HS-5 (cell line): ENCODE results near the gene TMEM176B.
"Not testable (repeated sequence)": the region's sequence is repeated elsewhere in the genome, so short reads cannot be mapped to it uniquely, and the experiment has no call there.

Experiments
- DNase-seq: peaks from one replicate; pipeline ENCODE4 v3.0.0-alpha.2; 2012; ENCODE audit warnings: low read depth

The TMEM176B gene

DNA sequence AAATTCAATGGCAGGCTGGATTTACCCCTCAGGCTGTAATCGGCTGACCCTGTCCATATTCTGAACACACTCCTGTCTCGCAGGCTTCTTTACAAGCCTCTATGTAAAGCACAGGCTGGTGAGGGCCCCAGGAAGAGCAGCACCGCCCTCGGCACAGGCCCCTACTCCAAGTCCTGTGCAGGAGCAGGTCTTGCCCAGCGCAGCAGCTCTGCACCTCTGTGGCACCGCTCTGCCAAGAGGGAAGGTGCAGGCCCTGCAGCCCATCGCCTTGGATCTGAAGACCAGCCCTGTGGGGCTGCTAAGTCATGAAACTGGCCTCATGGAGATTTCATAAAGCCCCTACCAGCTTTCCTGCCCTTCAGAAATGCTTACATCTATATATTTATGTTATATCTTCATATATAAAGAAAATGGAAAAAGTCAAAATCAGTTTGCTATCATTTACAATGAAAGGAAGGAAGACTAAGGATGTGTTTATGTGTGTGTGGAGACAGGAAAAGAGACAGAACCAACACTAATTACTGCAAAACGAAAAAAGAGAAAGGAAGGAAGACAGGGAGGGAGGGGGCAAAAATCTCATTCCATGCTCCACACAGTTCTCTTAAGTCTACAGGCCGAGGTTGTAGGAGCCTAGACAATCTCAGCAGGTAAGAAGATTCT lies 9.6 kb downstream of the TMEM176B start:
- no peak for DNase-seq

DNA sequence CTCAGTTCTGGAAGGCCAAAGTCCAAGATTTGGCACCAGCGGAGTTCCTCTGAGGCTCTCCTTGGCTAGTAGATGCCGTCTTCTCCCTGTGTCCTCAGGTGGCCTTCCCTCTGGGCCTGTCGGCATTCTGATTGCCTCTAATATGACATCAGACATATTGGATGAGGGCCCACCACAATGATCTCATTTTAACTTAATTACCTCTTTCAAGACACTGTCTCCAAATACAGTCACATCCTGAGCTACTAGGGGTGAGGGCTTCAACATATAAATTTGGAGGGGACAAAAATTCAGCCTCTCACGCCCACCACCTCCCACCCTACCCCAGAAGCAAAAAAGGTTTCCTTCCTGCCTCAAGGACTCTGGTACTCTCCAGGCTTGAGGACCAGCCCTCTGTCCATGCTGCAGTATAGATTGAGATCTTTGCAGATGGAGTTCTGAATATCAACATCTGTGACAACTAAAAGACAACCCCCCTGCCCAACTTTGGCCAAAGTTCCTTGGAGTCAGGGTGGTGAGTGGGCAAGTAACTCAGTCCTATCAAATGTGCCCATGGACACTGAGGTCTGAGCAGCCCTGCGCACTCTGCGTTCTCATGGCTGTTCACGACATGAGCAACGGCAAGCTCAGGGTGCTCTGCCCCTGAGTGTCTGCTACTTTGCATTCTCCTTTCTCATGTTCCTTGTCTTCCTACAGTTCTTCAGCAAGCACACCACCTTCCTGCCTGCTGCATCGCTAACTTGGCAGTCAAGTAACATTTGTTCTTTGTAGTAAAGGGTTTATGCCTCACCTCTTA lies 11.5 kb downstream of the TMEM176B start:
- no peak for DNase-seq

DNA sequence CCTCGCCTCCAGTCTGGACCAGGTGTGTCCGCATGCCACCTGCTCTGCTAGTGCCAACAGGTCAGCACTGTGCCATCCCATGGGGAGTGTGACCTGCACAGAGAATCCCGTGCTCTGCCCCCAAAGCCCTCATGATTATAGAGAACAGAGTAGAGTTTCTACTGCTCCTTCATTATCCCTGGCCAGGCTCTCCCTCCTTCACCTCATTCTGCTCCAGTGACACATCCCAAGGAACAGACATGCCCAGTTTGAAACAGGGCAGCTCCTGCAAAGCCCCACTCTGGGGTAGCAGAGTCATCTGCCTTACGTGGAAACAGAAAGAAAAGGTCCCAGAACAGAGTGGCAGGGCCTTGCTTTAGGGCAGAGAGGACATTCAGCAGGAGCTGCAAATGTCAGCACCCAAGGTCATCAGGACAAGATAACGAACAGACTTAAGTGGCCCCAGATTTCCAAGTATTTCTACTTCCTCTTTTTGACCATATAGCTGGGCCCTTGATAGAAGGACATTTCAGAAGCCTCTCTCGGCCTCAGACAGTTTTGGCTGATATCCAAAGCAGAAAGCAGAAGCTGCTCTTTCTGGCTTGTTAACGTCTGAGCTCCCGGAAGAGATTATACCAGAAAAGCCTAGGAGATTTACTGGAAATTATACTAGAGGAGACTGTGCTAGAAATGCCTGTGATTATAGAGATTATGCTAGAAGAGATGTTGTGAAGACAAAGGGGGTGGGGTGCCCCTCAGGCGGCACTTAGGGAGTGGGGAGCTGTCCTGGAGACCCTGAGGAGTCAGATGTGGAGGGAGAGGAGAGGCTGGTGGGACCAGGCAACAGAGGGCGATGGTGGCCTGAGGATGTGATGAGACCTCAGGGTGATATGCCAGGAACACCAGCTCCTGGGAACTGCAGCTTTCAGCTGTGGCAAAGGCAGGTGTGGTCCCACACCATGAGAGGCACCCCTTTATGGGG lies 12.6 kb downstream of the TMEM176B start:
- no peak for DNase-seq

GRCh38 chr7:150784954-150785353 lies 15.2 kb downstream of the TMEM176B start:
- DNase-seq = no peak

DNA sequence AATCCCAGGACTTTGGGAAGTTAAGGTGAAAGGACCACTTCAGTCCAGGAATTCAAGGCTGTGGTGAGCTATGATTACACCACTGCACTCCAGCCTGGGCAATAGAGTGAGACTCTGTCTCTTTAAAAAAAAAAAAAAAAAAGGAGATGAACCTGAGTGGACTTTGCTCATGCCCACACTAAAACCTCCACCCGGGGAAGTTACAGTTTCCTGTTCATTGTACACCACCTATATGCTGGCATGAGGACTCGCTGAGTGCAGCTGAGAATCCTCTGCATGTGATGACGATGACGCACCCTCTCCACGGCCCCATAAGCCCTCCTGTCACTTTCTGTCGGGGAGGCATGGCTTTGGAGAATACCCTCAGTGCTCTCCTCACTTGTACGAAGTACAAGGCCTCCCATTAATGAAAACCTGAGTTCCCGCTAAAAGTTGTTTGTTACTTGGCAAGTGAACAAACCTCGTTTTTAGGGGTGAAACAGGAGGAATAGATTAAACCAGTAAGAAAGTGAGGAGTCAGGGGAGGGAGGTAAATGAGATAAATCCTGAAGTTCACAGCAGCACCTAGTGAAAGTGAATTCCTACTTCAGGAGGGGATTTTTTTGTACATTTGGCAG lies 15.9 kb downstream of the TMEM176B start:
- no peak for DNase-seq

DNA sequence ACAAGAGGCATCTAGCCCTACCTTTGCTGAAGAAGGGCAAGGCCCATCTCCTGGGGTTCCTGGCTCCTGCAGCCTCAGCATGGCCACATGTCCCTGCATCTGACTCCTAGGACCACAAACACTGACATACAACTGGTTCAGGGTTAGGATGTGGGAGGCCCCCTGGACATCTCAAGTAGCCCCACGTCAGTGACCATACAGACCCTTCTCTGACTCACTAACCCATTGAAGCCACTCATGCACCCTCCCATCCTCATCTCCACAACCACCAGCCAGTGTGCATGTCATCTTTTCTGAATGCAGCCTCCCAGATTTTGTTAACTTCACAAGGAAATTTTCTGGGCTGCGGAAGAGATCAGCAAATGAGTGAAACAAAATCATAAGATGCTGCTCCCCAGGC lies 18.2 kb downstream of the TMEM176B start:
- no peak for DNase-seq

DNA sequence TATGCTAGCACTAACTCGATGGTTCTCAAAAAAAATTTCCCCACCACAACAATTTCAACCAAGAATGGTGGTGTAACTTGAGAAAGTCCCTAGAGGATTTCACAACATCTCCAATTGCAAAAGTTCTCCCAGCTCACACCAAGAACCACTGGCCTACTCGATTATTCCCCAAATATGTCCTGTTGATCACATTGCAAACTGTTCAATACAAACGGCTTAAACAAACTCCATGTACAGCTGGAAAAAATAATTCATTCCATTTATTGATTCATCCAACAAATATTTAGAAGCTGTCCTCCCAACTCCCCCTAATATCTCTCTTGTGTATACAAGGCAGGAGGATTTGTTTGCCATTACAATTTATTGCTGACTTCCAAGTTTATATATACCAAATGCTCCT lies 19.1 kb downstream of the TMEM176B start:
- DNase-seq = peak; percentile 38

DNA sequence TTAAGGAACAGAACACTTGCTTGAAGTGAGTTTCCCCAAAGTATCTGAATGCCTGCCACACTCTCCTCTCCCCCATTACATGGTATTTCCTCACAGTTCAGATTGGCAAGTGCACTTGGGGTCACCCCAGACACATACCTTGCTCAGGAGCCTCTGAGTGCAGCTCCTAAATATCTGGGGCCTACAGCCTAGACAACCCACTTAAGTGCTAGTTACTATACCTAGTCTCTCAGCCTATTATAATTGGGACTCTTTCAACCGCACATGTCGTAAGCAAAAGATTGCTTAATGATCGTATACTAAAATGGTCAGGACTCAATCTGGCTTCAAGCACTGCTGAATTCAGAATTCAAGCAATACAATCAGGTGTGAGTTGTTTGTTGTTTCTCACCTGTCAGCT lies 19.9 kb downstream of the TMEM176B start:
- no peak for DNase-seq

GRCh38 chr7:150778738-150779301 lies 21.3 kb downstream of the TMEM176B start:
- peak; percentile 25 for DNase-seq

DNA sequence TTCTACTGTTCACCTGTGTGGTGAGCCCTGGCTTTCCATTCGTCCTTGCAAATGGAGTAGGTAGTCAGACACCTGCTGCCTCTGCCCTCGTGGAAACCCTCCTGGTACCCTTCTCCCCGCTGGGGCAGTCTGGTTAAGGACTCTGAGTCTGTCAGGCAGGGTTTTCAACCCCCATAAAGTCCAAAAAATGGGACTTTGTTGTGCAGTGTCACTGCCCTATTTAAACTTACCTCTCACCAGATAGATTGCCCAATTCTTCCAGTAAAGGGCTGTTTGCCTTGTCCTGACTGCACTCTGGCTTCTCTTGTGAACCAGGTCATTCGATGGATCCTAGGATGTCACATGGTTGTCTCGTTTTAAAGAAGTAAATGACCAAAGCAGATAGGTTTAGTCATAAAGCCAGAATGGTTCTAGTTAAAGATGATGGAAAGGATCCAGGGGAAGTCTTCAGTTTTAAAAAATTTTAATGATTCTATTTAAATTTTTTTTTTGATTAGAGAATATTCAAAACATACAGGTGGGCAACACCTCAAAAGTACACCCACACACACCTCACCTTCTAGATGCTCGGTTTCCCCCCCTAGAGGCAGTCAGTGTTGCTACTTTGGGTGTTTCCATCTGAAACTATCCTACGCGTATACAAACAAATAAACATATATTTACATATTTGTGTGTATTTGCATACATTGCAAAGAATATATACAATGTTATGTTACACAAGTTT lies 22.0 kb downstream of the TMEM176B start:
- no peak for DNase-seq

DNA sequence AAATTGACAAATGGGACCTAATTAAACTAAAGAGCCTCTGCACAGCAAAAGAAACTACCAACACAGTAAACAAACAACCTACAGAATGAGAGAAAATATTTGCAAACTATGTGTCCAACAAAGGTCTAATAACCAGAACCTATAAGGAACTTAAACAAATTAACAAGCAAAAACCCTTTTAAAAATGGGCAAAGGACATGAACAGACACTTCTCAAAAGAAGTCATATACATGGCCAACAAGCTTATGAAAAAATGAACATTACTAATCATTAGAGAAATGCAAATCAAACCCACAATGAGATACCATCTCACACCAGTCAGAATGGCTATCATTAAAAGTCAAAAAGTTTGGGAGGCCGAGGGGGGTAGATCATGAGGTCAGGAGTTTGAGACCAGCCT lies 26.0 kb downstream of the TMEM176B start:
- not testable (repeated sequence) for DNase-seq

DNA sequence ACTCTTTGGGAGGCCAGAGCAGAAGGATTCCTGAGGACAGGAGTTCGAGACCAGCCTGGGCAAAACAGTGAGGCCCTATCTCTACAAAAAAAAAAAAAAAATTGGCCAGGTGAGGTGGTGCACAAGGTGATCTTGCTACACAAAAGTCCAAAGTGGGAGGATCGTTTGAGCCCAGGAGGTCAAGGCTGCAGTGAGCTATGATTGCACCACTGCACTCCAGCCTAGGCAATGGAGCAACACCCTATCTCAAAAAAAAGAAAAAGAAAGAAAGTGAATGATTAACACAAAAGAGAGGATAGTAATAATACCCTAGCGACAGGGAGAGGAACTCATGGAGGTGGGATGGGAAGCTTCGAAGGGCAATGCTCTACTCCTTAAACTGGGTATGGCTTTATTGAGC lies 30.4 kb downstream of the TMEM176B start:
- DNase-seq = no peak

DNA sequence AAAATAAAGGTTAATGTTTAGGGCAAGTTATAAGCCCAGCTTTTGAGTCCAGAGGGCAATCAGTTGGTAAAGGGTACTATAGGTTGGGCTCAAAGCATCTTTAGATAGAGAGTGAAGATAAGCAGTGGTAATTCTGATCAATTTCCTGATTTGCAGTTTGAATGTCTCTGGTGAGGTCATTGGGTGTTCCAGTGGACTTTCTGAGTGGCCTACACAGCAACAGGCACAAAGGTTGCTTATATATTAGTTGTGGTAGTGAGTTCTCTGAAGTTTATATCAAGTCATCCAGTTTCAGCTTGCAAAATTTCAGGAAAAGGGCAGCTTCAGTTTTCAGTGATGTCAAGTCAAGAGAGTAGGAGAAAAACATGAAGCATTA lies 33.8 kb downstream of the TMEM176B start:
- DNase-seq = no peak

DNA sequence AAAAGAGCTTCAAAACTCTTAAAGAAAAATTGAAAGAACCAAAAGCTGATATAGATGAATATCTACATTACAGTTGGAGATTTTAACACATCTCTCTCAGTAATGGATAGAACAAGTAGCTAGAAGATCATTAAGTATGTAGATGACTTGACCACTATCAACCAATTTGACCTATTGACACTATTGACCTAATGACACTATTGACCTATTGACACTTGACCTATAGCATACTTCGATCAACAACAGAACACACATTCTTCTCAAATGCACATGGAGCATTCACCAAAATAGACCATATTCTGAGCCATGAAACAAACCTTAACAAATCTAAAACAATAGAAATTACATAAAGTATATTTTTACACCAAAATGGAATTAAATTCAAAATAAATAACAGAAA lies 40.7 kb downstream of the TMEM176B start:
- DNase-seq = no peak

GRCh38 chr7:150756858-150757257 lies 43.3 kb downstream of the TMEM176B start:
- DNase-seq = no peak

DNA sequence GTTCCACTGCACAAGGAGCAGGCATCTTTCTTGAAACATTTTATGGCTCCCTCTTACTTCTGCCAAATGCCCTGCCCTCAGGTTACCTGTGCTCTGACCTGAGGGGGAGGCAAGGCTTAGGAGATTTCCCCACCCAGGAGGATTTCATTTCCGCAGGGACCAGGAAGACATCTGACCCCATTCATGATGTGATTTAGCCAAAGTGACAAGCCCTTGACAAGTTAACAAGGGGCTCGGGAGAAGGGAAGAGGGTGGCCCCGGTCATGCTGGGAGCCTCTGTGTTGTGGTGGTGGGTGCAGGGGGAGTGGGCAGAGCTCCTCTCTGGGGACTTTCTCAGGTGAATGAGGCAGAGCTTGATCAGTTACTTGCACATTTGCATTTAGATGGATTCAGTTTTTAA lies 44.0 kb downstream of the TMEM176B start:
- no peak for DNase-seq

- no peak for DNase-seq
Observed at GRCh38 chr7:150755473-150756099, 44.6 kb downstream of the TMEM176B start.

DNA sequence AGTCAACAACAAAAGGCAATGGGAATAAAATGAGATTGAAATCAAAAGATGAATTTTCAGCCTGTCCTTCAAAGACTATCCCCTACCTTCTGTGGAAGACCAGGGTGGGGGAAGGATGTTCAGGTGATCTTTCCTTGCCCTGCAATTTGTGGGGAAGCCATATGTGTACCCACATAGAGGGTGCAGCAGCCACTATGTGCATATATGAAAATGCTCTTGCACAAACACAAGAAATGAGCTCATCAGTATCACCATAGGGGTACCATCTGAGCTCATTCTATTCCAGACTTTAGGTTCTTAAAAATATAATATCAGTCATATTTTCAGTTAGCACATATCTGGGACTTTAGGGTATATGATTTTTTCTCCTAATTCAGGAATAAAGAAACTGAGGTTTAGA lies 45.2 kb downstream of the TMEM176B start:
- DNase-seq = no peak

- no peak for DNase-seq
Observed at GRCh38 chr7:150753826-150754603, 46.1 kb downstream of the TMEM176B start.

DNA sequence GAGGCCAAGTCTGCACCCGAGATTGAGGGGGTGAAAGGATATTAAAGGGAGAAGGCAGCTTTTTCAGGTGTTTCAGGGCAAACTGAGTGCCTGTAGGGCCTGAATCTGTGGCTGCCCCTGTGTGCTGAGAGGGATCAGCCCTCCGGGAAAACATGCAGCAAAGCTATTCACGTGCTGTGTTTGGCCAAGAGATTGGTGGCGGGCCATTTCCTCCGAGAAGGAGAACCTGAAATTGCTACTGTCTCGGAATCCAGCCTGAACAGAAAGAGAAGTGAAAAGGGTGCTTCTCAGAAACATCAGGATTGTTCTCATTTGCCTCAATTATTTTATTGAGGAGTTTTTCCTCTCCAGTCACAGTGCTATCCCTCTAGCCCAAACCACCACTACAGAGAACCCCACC lies 46.9 kb downstream of the TMEM176B start:
- DNase-seq = no peak
